HEK293 (cell line): ENCODE measurements around the gene DTX2.
"Not testable (repeated sequence)": the region's sequence is repeated elsewhere in the genome, so short reads cannot be mapped to it uniquely, and the experiment has no call there.

Experiments used
- CTCF ChIA-PET: fragments of 350-600 bp; formaldehyde crosslinking; extraction: SDS; loops from one replicate; lab custom pipeline; 2021; ENCODE audit warnings: antibody characterized with exemption; lab: Yijun Ruan, JAX
- POLR2A ChIA-PET: fragments of 300-600 bp; formaldehyde crosslinking; extraction: SDS; loops from one replicate; lab custom pipeline; 2020; ENCODE audit warnings: antibody characterized with exemption, inconsistent platforms; lab: Yijun Ruan, JAX
- H3K27ac ChIP-seq: fragments of 200-500 bp; sonication (Bioruptor generic); 2 replicates; pipeline ENCODE4 v1.5.1; 2014; ENCODE audit warnings: low read depth, low read length, control low read depth, inconsistent platforms; ENCODE audit errors: extremely low read depth
- H3K36me3 ChIP-seq, 2 experiments: fragments of 200-500 bp in 1 of 2; sonication (Bioruptor generic) in 1 of 2; 1 replicate in 1 of 2; 2 replicates in 1 of 2; pipeline ENCODE4 v1.5.1; 2014 to 2017; ENCODE audit warnings: inconsistent platforms in 2 of 2, low read length in 2 of 2; ENCODE audit not compliant: control insufficient read depth in 2 of 2, insufficient read depth in 1 of 2
- H3K4me1 ChIP-seq: fragments of 200-500 bp; sonication (Bioruptor generic); 2 replicates; pipeline ENCODE4 v1.5.1; 2014; ENCODE audit warnings: mild to moderate bottlenecking, low read length, inconsistent platforms; ENCODE audit not compliant: control insufficient read depth, insufficient read depth
- H3K4me3 ChIP-seq: 2 replicates; pipeline ENCODE4 v1.5.1; 2011; ENCODE audit warnings: low read depth, mild to moderate bottlenecking, control low read depth, low read length, moderate library complexity
- H3K9me3 ChIP-seq: fragments of 200-500 bp; sonication (Bioruptor generic); 2 replicates; pipeline ENCODE4 v1.5.1; 2014; ENCODE audit warnings: low read depth, low read length, inconsistent platforms; ENCODE audit not compliant: control insufficient read depth, insufficient read depth
- ELK4 ChIP-seq: IDR thresholded peaks from 2 replicates; pipeline ENCODE4 v1.6.1; 2011; ENCODE audit warnings: mild to moderate bottlenecking, low read depth, low read length, borderline replicate concordance
- GLIS2 ChIP-seq: fragments of 450-650 bp; formaldehyde crosslinking; IDR thresholded peaks from 2 replicates; pipeline ENCODE4 v1.5.1; 2016; ENCODE audit warnings: missing biosample characterization, missing genetic modification characterization
- IKZF3 ChIP-seq: fragments of 450-650 bp; IDR thresholded peaks from 2 replicates; pipeline ENCODE4 v1.5.0; 2018; ENCODE audit warnings: missing biosample characterization, mild to moderate bottlenecking, missing genetic modification characterization, moderate library complexity
- MYNN ChIP-seq: fragments of 450-650 bp; formaldehyde crosslinking; IDR thresholded peaks from 2 replicates; pipeline ENCODE4 v1.5.1; 2016; ENCODE audit warnings: missing biosample characterization, missing genetic modification characterization, borderline replicate concordance
- SCRT2 ChIP-seq: fragments of 450-650 bp; formaldehyde crosslinking; IDR thresholded peaks from 2 replicates; pipeline ENCODE4 v1.5.1; 2016; ENCODE audit warnings: missing biosample characterization, missing genetic modification characterization
- ZNF140 ChIP-seq: fragments of 450-650 bp; formaldehyde crosslinking; IDR thresholded peaks from 2 replicates; pipeline ENCODE4 v1.5.1; 2016; ENCODE audit warnings: missing biosample characterization, missing genetic modification characterization
- ZNF184 ChIP-seq: fragments of 450-650 bp; IDR thresholded peaks from 2 replicates; pipeline ENCODE4 v1.5.1; 2018; ENCODE audit warnings: missing biosample characterization, mild to moderate bottlenecking, missing genetic modification characterization
- ZNF211 ChIP-seq: fragments of 450-650 bp; formaldehyde crosslinking; IDR thresholded peaks from 2 replicates; pipeline ENCODE4 v1.5.1; 2016; ENCODE audit warnings: low read depth, missing biosample characterization, missing genetic modification characterization
- ZNF426 ChIP-seq: fragments of 450-650 bp; formaldehyde crosslinking; IDR thresholded peaks from 2 replicates; pipeline ENCODE4 v1.5.1; 2017; ENCODE audit warnings: missing biosample characterization, missing genetic modification characterization, mild to moderate bottlenecking, inconsistent platforms, moderate library complexity
- ZNF501 ChIP-seq: fragments of 450-650 bp; formaldehyde crosslinking; IDR thresholded peaks from 2 replicates; pipeline ENCODE4 v1.5.1; 2016; ENCODE audit warnings: missing biosample characterization, missing genetic modification characterization
- ZNF510 ChIP-seq: fragments of 450-650 bp; formaldehyde crosslinking; IDR thresholded peaks from 2 replicates; pipeline ENCODE4 v1.5.1; 2018; ENCODE audit warnings: mild to moderate bottlenecking, missing genetic modification characterization, missing biosample characterization; ENCODE audit not compliant: insufficient replicate concordance
- ZNF518A ChIP-seq: fragments of 450-650 bp; formaldehyde crosslinking; conservative IDR thresholded peaks from 2 replicates; pipeline ENCODE4 v1.5.1; 2016; ENCODE audit warnings: low read depth, missing biosample characterization, missing genetic modification characterization
- ZNF654 ChIP-seq: fragments of 450-650 bp; formaldehyde crosslinking; IDR thresholded peaks from 2 replicates; pipeline ENCODE4 v1.5.1; 2016; ENCODE audit warnings: low read depth, missing biosample characterization, missing genetic modification characterization
- ZSCAN16 ChIP-seq: fragments of 450-650 bp; formaldehyde crosslinking; IDR thresholded peaks from 2 replicates; pipeline ENCODE4 v1.5.1; 2016; ENCODE audit warnings: missing biosample characterization, missing genetic modification characterization
- ZSCAN30 ChIP-seq: fragments of 450-650 bp; IDR thresholded peaks from 2 replicates; pipeline ENCODE4 v1.5.1; 2018; ENCODE audit warnings: missing biosample characterization, mild to moderate bottlenecking, missing genetic modification characterization, moderate library complexity
- TF ChIP-seq, protein P1 (sequence below): fragments of 450-650 bp; formaldehyde crosslinking; IDR thresholded peaks from 2 replicates; pipeline ENCODE4 v1.5.1; 2016; ENCODE audit warnings: missing biosample characterization, missing genetic modification characterization
- TF ChIP-seq, protein P2 (sequence below): fragments of 450-650 bp; formaldehyde crosslinking; IDR thresholded peaks from 2 replicates; pipeline ENCODE4 v1.5.1; 2016; ENCODE audit warnings: missing biosample characterization, missing genetic modification characterization
- TF ChIP-seq, protein P3 (sequence below): fragments of 450-650 bp; formaldehyde crosslinking; IDR thresholded peaks from 2 replicates; pipeline ENCODE4 v1.5.1; 2016; ENCODE audit warnings: missing biosample characterization, missing genetic modification characterization

The DTX2 gene

DNA sequence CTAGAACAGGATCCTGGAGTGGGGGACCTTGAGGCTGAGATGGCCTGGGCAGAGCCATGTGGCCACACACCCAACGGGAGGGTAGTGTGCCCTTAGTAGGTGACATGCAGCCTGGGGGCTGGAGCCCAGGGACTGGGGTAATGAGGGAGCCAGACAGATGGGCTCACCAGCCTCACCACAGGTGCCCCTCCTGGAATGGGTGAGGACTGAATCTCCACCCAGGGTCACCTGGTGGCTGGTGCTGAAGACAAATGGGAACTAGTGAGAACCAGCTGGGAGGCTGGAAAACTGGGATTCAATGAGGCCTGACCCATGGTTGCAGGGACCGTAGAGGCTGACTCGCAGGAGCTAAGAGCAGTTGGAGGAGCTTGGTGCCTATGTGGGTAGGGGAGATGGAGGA, 30.7 kb upstream of the DTX2 start:
- TF ChIP-seq ELK4 = no peak
- TF ChIP-seq ZNF211 (tag by site-specific recombination) = no peak
- no peak for TF ChIP-seq MYNN (tag by site-specific recombination)
- TF ChIP-seq, protein P1, sequence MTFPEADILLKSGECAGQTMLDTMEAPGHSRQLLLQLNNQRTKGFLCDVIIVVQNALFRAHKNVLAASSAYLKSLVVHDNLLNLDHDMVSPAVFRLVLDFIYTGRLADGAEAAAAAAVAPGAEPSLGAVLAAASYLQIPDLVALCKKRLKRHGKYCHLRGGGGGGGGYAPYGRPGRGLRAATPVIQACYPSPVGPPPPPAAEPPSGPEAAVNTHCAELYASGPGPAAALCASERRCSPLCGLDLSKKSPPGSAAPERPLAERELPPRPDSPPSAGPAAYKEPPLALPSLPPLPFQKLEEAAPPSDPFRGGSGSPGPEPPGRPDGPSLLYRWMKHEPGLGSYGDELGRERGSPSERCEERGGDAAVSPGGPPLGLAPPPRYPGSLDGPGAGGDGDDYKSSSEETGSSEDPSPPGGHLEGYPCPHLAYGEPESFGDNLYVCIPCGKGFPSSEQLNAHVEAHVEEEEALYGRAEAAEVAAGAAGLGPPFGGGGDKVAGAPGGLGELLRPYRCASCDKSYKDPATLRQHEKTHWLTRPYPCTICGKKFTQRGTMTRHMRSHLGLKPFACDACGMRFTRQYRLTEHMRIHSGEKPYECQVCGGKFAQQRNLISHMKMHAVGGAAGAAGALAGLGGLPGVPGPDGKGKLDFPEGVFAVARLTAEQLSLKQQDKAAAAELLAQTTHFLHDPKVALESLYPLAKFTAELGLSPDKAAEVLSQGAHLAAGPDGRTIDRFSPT (tag by site-specific recombination) = no peak
- TF ChIP-seq GLIS2 (tag by site-specific recombination) = no peak
- TF ChIP-seq ZNF518A (tag by site-specific recombination) = no peak
- TF ChIP-seq, protein P2, sequence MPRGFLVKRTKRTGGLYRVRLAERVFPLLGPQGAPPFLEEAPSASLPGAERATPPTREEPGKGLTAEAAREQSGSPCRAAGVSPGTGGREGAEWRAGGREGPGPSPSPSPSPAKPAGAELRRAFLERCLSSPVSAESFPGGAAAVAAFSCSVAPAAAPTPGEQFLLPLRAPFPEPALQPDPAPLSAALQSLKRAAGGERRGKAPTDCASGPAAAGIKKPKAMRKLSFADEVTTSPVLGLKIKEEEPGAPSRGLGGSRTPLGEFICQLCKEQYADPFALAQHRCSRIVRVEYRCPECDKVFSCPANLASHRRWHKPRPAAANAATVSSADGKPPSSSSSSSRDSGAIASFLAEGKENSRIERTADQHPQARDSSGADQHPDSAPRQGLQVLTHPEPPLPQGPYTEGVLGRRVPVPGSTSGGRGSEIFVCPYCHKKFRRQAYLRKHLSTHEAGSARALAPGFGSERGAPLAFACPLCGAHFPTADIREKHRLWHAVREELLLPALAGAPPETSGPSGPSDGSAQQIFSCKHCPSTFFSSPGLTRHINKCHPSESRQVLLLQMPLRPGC (tag by site-specific recombination) = no peak
- TF ChIP-seq ZSCAN16 (tag by site-specific recombination) = no peak
- TF ChIP-seq ZNF140 (tag by site-specific recombination) = no peak
- TF ChIP-seq SCRT2 (tag by site-specific recombination) = no peak
- no peak for TF ChIP-seq IKZF3 (tag by site-specific recombination)
- no peak for TF ChIP-seq ZNF501 (tag by site-specific recombination)
- TF ChIP-seq ZNF184 (tag by site-specific recombination) = no peak
- no peak for TF ChIP-seq ZNF510 (tag by site-specific recombination)
- no peak for TF ChIP-seq ZNF426 (tag by site-specific recombination)
- TF ChIP-seq, all 188 proteins: peak for 0
- H3K4me3 ChIP-seq = no peak overlapping the region
- no peaks in the 10 kb centered on the region for H3K9me3 ChIP-seq
- no peaks in the 10 kb centered on the region for H3K4me1 ChIP-seq
- ChIA-PET CTCF (no interaction called here), POLR2A (no interaction called here)
- no peaks in the 10 kb centered on the region; a peak in 1 of 3 replicates for H3K36me3 ChIP-seq
- H3K27ac ChIP-seq = no peak overlapping the region

DNA sequence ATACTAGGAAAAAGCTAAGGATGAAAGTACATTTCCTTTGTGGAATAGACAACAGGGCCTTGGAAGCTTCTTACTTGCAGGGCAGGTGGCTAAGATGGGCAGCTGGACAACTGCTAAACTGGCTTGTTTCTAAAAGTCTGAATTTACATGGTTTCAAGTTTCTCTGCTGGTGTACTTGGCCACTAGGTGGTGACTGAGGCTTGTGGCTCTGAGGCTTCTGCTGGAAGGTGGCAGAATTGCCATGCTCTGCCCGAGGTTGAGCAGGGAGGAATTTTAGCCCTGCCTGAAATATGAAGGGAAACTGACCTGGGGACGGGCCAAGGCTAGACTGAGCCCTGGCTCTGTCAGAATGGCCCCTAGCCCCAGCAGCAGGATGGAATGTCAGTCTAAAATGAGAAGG, 23.6 kb upstream of the DTX2 start:
- POLR2A ChIA-PET, H3K4me1 ChIP-seq, H3K36me3 ChIP-seq, H3K27ac ChIP-seq, H3K9me3 ChIP-seq, CTCF ChIA-PET, H3K4me3 ChIP-seq: not testable (repeated sequence)
- TF ChIP-seq ZSCAN30 (0 out of 2 replicates have a peak, but pooled peaks have one; percentile 20), ZNF654 (tag by site-specific recombination) (peak; percentile 64)
- TF ChIP-seq, protein P3, sequence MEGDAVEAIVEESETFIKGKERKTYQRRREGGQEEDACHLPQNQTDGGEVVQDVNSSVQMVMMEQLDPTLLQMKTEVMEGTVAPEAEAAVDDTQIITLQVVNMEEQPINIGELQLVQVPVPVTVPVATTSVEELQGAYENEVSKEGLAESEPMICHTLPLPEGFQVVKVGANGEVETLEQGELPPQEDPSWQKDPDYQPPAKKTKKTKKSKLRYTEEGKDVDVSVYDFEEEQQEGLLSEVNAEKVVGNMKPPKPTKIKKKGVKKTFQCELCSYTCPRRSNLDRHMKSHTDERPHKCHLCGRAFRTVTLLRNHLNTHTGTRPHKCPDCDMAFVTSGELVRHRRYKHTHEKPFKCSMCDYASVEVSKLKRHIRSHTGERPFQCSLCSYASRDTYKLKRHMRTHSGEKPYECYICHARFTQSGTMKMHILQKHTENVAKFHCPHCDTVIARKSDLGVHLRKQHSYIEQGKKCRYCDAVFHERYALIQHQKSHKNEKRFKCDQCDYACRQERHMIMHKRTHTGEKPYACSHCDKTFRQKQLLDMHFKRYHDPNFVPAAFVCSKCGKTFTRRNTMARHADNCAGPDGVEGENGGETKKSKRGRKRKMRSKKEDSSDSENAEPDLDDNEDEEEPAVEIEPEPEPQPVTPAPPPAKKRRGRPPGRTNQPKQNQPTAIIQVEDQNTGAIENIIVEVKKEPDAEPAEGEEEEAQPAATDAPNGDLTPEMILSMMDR = peak; percentile 43; the same call in 1 of the 2 replicates

DNA sequence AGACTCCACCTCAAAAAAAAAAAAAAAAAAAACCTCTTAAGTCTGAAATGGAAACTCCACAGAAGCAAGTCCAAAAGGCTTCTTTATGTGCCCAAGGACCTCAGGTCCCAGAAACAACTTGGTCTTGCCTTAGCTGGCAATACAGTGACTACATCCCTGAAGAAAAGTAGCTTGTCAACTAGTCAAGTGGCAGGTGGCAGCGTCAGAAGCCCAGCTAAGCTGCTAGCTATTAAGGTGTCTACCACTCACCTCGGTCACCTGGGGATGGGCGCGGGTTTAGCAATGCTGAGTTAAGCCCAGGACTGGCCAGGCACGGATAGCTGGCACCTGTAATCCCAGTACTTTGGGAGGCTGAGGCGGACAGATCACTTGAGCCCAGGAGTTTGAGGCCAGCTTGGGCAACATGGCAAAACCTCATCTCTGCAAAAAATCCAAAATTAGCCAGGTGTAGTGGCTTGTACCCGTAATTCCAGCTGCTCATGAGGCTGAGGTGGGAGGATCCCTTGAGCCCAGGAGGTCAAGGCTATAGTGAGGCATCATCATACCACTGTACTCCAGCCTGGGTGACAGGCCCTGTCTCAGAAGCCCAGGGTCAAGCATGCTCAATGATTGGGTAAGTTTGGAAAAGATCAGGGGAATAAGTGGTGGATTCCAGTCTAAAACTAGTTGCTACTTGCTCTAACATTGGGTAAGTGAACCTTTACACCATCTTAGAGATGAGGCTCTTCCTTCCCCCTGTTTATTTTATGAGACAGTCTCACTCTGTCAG, 22.2 kb upstream of the DTX2 start:
- H3K36me3 ChIP-seq, H3K4me3 ChIP-seq, H3K27ac ChIP-seq, POLR2A ChIA-PET, H3K4me1 ChIP-seq, H3K9me3 ChIP-seq, CTCF ChIA-PET: not testable (repeated sequence)
